Measurements from ENCODE around the gene MAT2A.

DNA sequence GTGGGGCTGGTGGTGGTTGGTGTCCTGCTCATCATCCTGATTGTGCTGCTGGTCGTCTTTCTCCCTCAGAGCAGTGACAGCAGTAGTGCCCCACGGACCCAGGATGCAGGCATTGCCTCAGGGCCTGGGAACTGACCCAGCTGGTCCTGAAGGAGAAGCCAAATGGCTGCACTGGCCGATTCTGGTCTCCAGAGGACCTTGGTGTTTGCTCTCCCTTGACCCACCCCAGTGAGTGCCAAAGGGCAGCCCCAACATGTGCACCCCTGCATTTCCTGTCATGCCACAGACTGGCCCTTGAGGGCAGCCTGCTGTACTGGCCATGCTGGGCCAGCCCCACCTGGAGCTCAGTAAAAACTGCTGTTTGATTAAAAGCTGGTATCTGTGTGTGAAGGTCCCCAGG is 54.1 kb downstream of the MAT2A start:
- no peak for TF ChIP-seq POLR2A (IDR thresholded peaks at IDR 0.05)
- TF ChIP-seq EP300 (IDR thresholded peaks at IDR 0.05) = no peak
- TF ChIP-seq, protein P1, sequence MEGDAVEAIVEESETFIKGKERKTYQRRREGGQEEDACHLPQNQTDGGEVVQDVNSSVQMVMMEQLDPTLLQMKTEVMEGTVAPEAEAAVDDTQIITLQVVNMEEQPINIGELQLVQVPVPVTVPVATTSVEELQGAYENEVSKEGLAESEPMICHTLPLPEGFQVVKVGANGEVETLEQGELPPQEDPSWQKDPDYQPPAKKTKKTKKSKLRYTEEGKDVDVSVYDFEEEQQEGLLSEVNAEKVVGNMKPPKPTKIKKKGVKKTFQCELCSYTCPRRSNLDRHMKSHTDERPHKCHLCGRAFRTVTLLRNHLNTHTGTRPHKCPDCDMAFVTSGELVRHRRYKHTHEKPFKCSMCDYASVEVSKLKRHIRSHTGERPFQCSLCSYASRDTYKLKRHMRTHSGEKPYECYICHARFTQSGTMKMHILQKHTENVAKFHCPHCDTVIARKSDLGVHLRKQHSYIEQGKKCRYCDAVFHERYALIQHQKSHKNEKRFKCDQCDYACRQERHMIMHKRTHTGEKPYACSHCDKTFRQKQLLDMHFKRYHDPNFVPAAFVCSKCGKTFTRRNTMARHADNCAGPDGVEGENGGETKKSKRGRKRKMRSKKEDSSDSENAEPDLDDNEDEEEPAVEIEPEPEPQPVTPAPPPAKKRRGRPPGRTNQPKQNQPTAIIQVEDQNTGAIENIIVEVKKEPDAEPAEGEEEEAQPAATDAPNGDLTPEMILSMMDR (IDR thresholded peaks at IDR 0.05) = no peak

All from tibial nerve (tissue), 4 donors.